Natural killer cell (primary cell): ENCODE results near the gene ADGRV1. TPM values are rescaled to one million over a fixed set of nuclear protein-coding genes. Genes with fewer than 3 reads are reported as not detected.

ENCODE experiments used
- ATAC-seq, 3 donors: fragments of 150-1000 bp in 2 of 3; fragments of 200-7000 bp in 1 of 3; cut with Tn5 transposase; 1 replicate in 1 of 3; 2 replicates in 2 of 3; pipeline ENCODE4 v1.10.0; 2021; ENCODE audit warnings: mild to moderate bottlenecking in 2 of 3, moderate library complexity in 2 of 3
- DNase-seq, 2 donors: peaks; one replicate each; pipeline versions ENCODE4 v3.0.0 to v3.0.0-alpha.2; 2013 to 2021; ENCODE audit warnings: mixed read lengths in 1 of 2
- H3K27ac ChIP-seq: one replicate; pipeline ENCODE4 v1.5.1; 2013; ENCODE audit warnings: mild to moderate bottlenecking, low read length
- H3K27me3 ChIP-seq: one replicate; pipeline ENCODE4 v1.6.1; 2013; ENCODE audit warnings: low read length; ENCODE audit not compliant: control insufficient read depth, insufficient read depth
- H3K36me3 ChIP-seq: one replicate; pipeline ENCODE4 v1.6.1; 2013; ENCODE audit warnings: low read length; ENCODE audit not compliant: control insufficient read depth, insufficient read depth
- H3K4me1 ChIP-seq: one replicate; pipeline ENCODE4 v1.6.1; 2013; ENCODE audit warnings: low read length; ENCODE audit not compliant: control insufficient read depth, insufficient read depth
- H3K4me3 ChIP-seq: one replicate; pipeline ENCODE4 v1.5.1; 2013; ENCODE audit warnings: low read length
- H3K9me3 ChIP-seq: one replicate; pipeline ENCODE4 v1.6.1; 2013; ENCODE audit warnings: low read length; ENCODE audit not compliant: control insufficient read depth, insufficient read depth
- H3K27ac Mint-ChIP-seq, 2 donors: one replicate each; pipeline ENCODE4 v1.8.0; 2022; ENCODE audit warnings: mild to moderate bottlenecking in 2 of 2, mixed read lengths in 2 of 2, moderate library complexity in 1 of 2
- H3K27me3 Mint-ChIP-seq, 2 donors: one replicate each; pipeline ENCODE4 v1.8.0; 2022; ENCODE audit warnings: low read depth in 2 of 2, mixed read lengths in 2 of 2
- H3K36me3 Mint-ChIP-seq: one replicate; pipeline ENCODE4 v1.8.0; 2022; ENCODE audit warnings: mixed read lengths
- H3K4me1 Mint-ChIP-seq, 2 donors: one replicate each; pipeline ENCODE4 v1.8.0; 2022; ENCODE audit warnings: mixed read lengths in 2 of 2
- H3K4me3 Mint-ChIP-seq: one replicate; pipeline ENCODE4 v1.8.0; 2022; ENCODE audit warnings: mild to moderate bottlenecking, moderate library complexity, mixed read lengths
- H3K9me3 Mint-ChIP-seq, 2 donors: one replicate each; pipeline ENCODE4 v1.8.0; 2022; ENCODE audit warnings: mixed read lengths in 2 of 2
- WGBS: methylation state at CpG from one replicate; pipeline ENCODE4 v1.1.7; 2013; ENCODE audit warnings: missing lambda C conversion rate; ENCODE audit not compliant: insufficient coverage; 5-methylcytosine and 5-hydroxymethylcytosine counted together
- intact Hi-C: fragments of 100-400 bp; cut with micrococcal nuclease; formaldehyde crosslinking; loops from one replicate; pipeline ENCODE4 v1.14.2; 2022
- total RNA-seq, 4 donors: library from RNA; stranded (reverse); fragments of 120-200 nt in 1 of 4; gene quantifications; one replicate each; pipeline versions ENCODE4 v1.2.3 to v1.2.4, GENCODE V29; 2013 to 2022
- TF ChIP-seq, protein P1 (sequence below): fragments of 200-600 bp; IDR thresholded peaks from one replicate; pipeline ENCODE4 v1.8.0; 2022; ENCODE audit warnings: antibody characterized with exemption

The ADGRV1 gene
- total RNA-seq, 3 donors from 2014 or later (not counting 1 experiment from before 2014, with no cell fraction given) = 0.50 to 0.71 TPM; not detected in 1

DNA sequence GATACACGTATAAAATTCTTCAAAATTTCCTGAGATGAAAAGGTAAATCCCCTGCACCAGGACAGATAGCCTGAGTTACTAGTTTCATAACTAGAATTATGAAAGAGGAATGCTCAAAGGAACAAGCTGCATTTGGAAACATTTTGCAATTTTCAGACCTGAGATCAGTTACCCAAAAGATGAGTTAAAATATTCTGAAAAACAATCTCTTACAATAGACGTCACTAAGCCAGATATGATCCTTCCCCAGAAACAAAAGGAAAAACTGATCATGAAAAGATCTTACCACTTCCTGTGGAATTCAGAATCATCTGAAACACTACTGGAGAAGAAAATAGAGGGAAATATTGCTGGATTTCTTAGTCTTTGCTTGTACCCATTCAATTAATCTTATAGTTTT is 619.9 kb downstream of the ADGRV1 start:
- intact Hi-C loops = no loop called here
- ATAC-seq (no peak), DNase-seq (no peak)
- Mint-ChIP-seq H3K4me1 (peaks cover 12 to 23% of the 10 kb centered on the region in 2 donors), H3K27ac (no peak overlapping the region), H3K36me3 (no peaks in the 10 kb centered on the region), H3K27me3 (no peaks in the 10 kb centered on the region), H3K9me3 (no peaks in the 10 kb centered on the region), H3K4me3 (no peak overlapping the region)
- H3K9me3 ChIP-seq = no peaks in the 10 kb centered on the region
- H3K27ac ChIP-seq = no peak overlapping the region
- no peaks in the 10 kb centered on the region for H3K27me3 ChIP-seq
- WGBS = 50% methylated on average over 1 of the region's 2 CpGs
- TF ChIP-seq, protein P1, sequence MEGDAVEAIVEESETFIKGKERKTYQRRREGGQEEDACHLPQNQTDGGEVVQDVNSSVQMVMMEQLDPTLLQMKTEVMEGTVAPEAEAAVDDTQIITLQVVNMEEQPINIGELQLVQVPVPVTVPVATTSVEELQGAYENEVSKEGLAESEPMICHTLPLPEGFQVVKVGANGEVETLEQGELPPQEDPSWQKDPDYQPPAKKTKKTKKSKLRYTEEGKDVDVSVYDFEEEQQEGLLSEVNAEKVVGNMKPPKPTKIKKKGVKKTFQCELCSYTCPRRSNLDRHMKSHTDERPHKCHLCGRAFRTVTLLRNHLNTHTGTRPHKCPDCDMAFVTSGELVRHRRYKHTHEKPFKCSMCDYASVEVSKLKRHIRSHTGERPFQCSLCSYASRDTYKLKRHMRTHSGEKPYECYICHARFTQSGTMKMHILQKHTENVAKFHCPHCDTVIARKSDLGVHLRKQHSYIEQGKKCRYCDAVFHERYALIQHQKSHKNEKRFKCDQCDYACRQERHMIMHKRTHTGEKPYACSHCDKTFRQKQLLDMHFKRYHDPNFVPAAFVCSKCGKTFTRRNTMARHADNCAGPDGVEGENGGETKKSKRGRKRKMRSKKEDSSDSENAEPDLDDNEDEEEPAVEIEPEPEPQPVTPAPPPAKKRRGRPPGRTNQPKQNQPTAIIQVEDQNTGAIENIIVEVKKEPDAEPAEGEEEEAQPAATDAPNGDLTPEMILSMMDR = no peak
- peaks cover 3% of the 10 kb centered on the region for H3K4me1 ChIP-seq
- H3K4me3 ChIP-seq = no peak overlapping the region
- H3K36me3 ChIP-seq = no peaks in the 10 kb centered on the region

DNA sequence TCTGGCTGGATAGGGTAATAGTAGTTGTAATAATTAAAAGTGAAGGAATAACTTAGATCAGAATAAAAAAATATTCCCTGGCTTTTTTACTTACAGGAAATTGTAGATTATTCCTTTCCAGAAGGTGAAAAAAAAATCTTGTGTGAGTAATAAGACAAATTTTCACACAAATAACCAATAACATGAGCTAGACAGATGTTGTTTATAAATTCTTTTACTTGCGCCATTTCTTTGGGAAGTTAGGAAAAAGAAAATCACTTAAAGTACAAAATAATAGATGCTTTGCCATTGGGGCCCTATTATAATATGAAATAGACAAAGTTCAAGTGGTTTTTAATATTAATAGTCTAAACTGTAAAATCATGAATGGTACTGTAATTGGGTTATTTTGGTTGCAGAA is 620.4 kb downstream of the ADGRV1 start:
- intact Hi-C loops = no loop called here
- H3K27ac Mint-ChIP-seq = no peak overlapping the region
- no peaks in the 10 kb centered on the region for H3K9me3 ChIP-seq
- no peaks in the 10 kb centered on the region for H3K27me3 Mint-ChIP-seq
- no peak overlapping the region for H3K27ac ChIP-seq
- no peaks in the 10 kb centered on the region for H3K27me3 ChIP-seq
- no peaks in the 10 kb centered on the region for H3K9me3 Mint-ChIP-seq
- ATAC-seq (no peak), DNase-seq (no peak)
- no peaks in the 10 kb centered on the region for H3K36me3 Mint-ChIP-seq
- no CpG with 5 or more reads among the region's 1 CpG for WGBS
- no peak overlapping the region for H3K4me3 ChIP-seq
- peaks cover 17 to 23% of the 10 kb centered on the region in 2 donors for H3K4me1 Mint-ChIP-seq
- no peaks in the 10 kb centered on the region for H3K36me3 ChIP-seq
- TF ChIP-seq, protein P1 = no peak
- no peak overlapping the region for H3K4me3 Mint-ChIP-seq
- H3K4me1 ChIP-seq = peaks cover 3% of the 10 kb centered on the region

DNA sequence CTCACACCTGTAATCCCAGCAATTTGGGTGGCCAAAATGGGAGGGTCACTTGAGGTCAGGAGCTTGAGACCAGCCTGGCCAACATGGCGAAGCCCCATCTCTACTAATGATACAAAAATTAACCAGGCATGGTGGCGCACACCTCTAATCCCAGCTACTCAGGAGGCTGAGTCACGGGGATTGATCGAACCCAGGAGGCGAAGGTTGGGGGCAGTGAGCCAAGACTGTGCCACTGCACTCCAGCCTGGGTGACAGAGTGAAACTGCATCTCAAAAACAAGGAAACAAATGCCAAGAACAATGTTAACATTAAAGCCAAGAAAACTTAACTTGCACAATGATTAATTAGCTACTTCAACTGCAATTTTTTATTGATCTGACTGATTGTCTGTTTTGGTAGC is 621.9 kb downstream of the ADGRV1 start:
- H3K9me3 ChIP-seq = no peaks in the 10 kb centered on the region
- H3K27me3 Mint-ChIP-seq = no peaks in the 10 kb centered on the region
- ATAC-seq (no peak), DNase-seq (no peak)
- no peaks in the 10 kb centered on the region for H3K36me3 ChIP-seq
- no peaks in the 10 kb centered on the region for H3K27me3 ChIP-seq
- 93% methylated on average over 5 of the region's 5 CpGs for WGBS
- H3K36me3 Mint-ChIP-seq = no peaks in the 10 kb centered on the region
- no peak overlapping the region for H3K4me3 ChIP-seq
- peaks cover 3% of the 10 kb centered on the region for H3K4me1 ChIP-seq
- intact Hi-C loops = no loop called here
- peaks cover 15% of the 10 kb centered on the region in 2 donors for H3K4me1 Mint-ChIP-seq
- H3K4me3 Mint-ChIP-seq = no peak overlapping the region
- H3K27ac Mint-ChIP-seq = no peak overlapping the region
- no peaks in the 10 kb centered on the region for H3K9me3 Mint-ChIP-seq
- H3K27ac ChIP-seq = no peak overlapping the region
- TF ChIP-seq, protein P1 = no peak

DNA sequence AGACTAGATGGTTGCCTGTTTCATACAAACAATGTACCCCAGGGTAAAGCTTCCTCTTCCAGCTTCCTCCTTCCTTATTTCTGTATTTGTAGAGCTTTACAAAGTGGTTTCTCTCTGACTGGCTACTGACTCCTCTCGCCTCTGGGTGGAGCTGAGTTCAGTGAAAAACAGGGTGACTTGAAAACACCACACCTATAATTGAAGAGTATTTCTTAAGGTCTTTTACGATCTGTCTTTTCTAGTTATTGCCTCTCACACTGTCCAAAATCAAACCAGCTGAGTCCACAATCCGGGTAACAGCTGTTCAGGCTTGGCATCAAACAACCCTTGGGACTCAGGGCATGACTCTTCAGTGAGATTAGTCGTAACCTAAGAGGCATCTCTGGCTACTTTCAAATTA is 624.2 kb downstream of the ADGRV1 start:
- peaks cover 3% of the 10 kb centered on the region for H3K4me1 ChIP-seq
- peaks cover 0 to 11% of the 10 kb centered on the region in 2 donors for H3K4me1 Mint-ChIP-seq
- 61% methylated on average over 3 of the region's 4 CpGs for WGBS
- ATAC-seq (peak in 2 of 3 donors; percentile 41 to 68), DNase-seq (no peak)
- no peak overlapping the region for H3K4me3 Mint-ChIP-seq
- H3K27me3 Mint-ChIP-seq = peaks cover 0 to 8% of the 10 kb centered on the region in 2 donors
- no peaks in the 10 kb centered on the region for H3K9me3 Mint-ChIP-seq
- no peaks in the 10 kb centered on the region for H3K36me3 Mint-ChIP-seq
- H3K27ac Mint-ChIP-seq = no peak overlapping the region
- no peak overlapping the region for H3K4me3 ChIP-seq
- no peaks in the 10 kb centered on the region for H3K36me3 ChIP-seq
- no peak overlapping the region for H3K27ac ChIP-seq
- H3K9me3 ChIP-seq = no peaks in the 10 kb centered on the region
- intact Hi-C loops = no loop called here
- TF ChIP-seq, protein P1 = no peak
- no peaks in the 10 kb centered on the region for H3K27me3 ChIP-seq
